GM21576 (cell line): Measurements from ENCODE around the gene AHNAK.

ENCODE experiments used
- ATAC-seq: cut with Tn5 transposase; IDR thresholded peaks from one replicate; pipeline ENCODE4 v1.9.1; 2021; ENCODE audit warnings: mild to moderate bottlenecking, moderate library complexity; ENCODE audit not compliant: unreplicated experiment

The AHNAK gene

GRCh38 chr11:62410972-62411371, 135.6 kb downstream of the AHNAK start:
- no peak for ATAC-seq

GRCh38 chr11:62409831-62410230, 136.8 kb downstream of the AHNAK start:
- no peak for ATAC-seq

GRCh38 chr11:62406034-62406433, 140.6 kb downstream of the AHNAK start:
- no peak for ATAC-seq

- no peak for ATAC-seq
Observed at GRCh38 chr11:62404901-62405300, 141.7 kb downstream of the AHNAK start.

GRCh38 chr11:62404435-62404834, 142.2 kb downstream of the AHNAK start:
- no peak for ATAC-seq

- no peak for ATAC-seq
Observed at GRCh38 chr11:62402960-62403730, 143.5 kb downstream of the AHNAK start.

GRCh38 chr11:62402226-62402959, 144.2 kb downstream of the AHNAK start:
- no peak for ATAC-seq

- ATAC-seq, result no peak
Observed at GRCh38 chr11:62401811-62402210, 144.8 kb downstream of the AHNAK start.

GRCh38 chr11:62401356-62401755, 145.2 kb downstream of the AHNAK start:
- no peak for ATAC-seq

GRCh38 chr11:62400760-62401159, 145.8 kb downstream of the AHNAK start:
- ATAC-seq, result no peak

- ATAC-seq, result no peak
Observed at GRCh38 chr11:62400281-62400680, 146.3 kb downstream of the AHNAK start.

GRCh38 chr11:62399878-62400266, 146.7 kb downstream of the AHNAK start:
- no peak for ATAC-seq

GRCh38 chr11:62399172-62399877, 147.3 kb downstream of the AHNAK start:
- no peak for ATAC-seq

- no peak for ATAC-seq
Observed at GRCh38 chr11:62398011-62398994, 148.3 kb downstream of the AHNAK start.

GRCh38 chr11:62395885-62396551, 150.6 kb downstream of the AHNAK start:
- no peak for ATAC-seq

GRCh38 chr11:62394825-62395538, 151.6 kb downstream of the AHNAK start:
- ATAC-seq, result no peak

- no peak for ATAC-seq
Observed at GRCh38 chr11:62393735-62394134, 152.9 kb downstream of the AHNAK start.

- ATAC-seq, result no peak
Observed at GRCh38 chr11:62393061-62393611, 153.5 kb downstream of the AHNAK start.

- no peak for ATAC-seq
Observed at GRCh38 chr11:62392506-62392905, 154.1 kb downstream of the AHNAK start.
